NCI-H226 (cell line): ENCODE results near the gene RHOV.

Experiments
- DNase-seq: peaks from one replicate; pipeline ENCODE4 v3.0.0-alpha.2; 2015

The RHOV gene

GRCh38 chr15:40843885-40844695 is 29.9 kb downstream of the RHOV start, which contains the start of gene SPINT1:
Gene SPINT1, plus strand, starts transcription at chr15:40844048. Its CDS starts 507 bp downstream, at chr15:40844555.
- no peak for DNase-seq

DNA sequence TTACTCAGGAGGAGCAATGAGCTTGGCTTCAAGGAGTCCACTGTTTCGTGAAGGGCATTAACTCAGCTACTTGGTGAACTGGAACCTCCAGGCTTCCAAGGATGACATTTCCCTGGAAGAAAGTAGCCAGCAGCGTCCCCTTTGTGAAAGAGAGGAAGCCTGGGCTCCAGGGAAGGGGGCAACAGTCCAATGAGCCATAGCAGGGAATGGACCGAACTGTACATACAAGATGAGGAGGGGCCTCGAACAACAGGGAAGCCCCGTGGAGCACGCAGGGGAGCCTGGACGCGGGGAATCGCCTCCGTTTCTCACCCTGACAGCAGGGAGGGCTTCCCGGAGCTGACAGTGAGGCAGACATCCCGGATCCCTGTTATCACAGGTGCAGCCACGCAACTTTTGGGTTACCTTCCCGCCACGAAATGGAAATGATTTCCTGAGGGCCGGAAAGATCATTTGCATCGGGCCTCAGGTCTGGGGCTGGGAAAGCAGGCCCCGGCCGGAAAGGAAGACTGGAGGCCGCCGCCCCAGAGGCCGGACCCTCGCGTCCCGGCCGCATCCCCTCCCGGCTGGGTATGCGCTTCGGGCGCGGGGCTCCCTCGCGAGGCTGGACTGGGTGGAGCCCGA is 30.7 kb downstream of the RHOV start:
- DNase-seq: no peak

GRCh38 chr15:40841741-40842140 is 32.3 kb downstream of the RHOV start:
- DNase-seq: no peak

DNA sequence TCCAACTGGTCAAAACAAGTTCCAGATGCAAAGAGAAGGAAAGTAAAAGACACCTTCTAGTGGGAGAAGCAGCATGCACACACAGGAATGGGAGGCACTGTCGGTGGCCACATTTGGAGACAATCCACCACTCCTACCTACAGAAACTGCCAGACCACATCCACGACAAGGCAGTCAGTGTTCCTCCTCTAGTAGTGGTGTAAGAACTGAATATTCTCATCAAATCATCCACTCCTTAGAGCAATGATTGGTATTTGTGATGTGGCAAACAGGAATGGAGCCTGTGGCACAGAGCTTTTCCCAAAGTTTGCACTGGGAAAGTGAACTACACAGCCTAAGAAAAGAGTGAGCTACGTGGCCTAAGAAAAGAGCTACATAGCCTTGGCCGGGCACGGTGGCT is 35.3 kb downstream of the RHOV start:
- DNase-seq: no peak

DNA sequence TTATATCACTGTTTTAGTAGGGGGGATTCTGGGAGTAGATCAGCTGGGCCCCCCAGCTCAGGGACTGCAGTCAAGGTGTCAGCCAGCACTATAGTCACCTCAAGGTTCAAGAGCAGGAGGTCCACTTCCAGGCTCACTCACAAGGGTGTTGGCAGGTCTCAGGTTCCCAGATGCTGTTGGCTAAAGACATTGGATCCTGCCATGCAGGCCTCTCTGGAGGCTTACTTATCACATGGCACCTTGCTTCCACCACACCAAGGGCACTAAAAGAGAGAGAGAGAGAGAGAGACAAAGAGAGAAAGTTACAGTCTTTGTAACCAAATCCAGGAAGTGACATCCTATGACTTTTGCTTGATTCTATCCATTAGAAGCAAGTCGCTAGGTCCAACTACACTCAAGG is 38.0 kb downstream of the RHOV start:
- no peak for DNase-seq

GRCh38 chr15:40832903-40833302 is 41.1 kb downstream of the RHOV start:
- DNase-seq: no peak

- no peak for DNase-seq
Observed at GRCh38 chr15:40831861-40832260, 42.2 kb downstream of the RHOV start.

- no peak for DNase-seq
Observed at GRCh38 chr15:40830884-40831283, 43.1 kb downstream of the RHOV start.

DNA sequence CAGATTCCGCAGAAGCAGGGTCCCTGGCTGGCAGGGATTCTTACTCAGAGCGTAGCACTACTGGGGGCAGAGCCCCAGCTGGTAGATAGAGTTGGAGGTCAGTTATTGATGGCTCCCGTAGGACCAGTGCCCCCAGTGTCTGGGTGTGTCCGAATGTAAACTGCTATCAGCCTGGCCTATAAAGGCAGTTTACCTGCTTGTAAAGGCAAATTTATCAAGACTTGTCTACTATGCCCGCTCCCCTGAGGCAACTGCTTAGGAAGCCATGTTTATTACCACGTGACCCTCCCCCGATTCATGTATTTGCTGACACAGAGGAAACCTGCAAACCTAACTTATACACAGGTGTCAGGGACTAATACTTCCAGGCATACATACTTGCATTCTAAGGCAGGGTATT is 44.9 kb downstream of the RHOV start:
- no peak for DNase-seq

GRCh38 chr15:40828447-40829036 is 45.5 kb downstream of the RHOV start, which contains the start of gene PPP1R14D:
Gene PPP1R14D, minus strand, starts transcription at chr15:40828708. Its CDS starts 67 bp downstream, at chr15:40828641.
- no peak for DNase-seq

GRCh38 chr15:40826423-40827075 is 47.5 kb downstream of the RHOV start:
- no peak for DNase-seq

GRCh38 chr15:40825661-40826422 is 48.2 kb downstream of the RHOV start:
- peak; percentile 21 for DNase-seq

DNA sequence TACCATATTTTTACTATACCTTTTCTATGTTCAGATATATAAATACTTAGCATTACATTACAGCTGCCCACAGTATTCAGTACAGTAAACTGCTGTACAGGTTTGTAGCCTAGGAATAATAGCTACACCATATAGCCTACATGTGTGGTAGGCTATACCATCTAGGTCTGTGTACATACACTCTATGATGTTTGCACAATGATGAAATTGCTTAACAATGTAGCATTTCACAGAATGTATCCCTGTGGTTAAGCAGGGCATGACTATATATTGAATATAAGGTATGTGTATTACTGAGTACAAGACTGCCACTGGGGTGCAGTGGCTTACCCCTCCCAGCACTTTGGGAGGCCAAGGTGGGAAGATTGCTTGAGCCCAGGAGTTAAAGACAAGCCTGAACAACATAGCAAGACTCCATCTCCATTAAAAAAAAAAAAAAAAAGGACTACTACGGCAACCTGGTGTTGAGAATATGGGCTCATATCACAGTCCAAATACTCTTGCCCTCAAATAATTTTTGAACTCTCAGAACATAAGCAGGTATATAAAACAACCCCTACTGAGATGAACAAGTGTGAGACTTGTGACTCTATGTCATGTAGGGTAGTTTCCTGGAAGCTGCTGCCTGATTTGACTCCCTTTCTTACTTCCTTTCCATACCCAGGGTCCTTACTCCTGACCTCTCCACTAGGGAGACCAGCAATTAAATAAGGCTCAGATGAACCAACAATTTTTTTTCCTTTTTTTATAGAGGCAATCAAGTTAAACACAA is 50.3 kb downstream of the RHOV start:
- no peak for DNase-seq
